Fibroblast of pulmonary artery (primary cell): ENCODE measurements around the gene PIK3R5.
A peak's percentile ranks its signal among the peaks of the same experiment; 100 is the strongest.
"Not testable (repeated sequence)": the region's sequence is repeated elsewhere in the genome, so short reads cannot be mapped to it uniquely, and the experiment has no call there.

Experiments
- DNase-seq: peaks from one replicate; pipeline ENCODE4 v3.0.0-alpha.2; 2010; ENCODE audit warnings: low read depth
- H3K4me3 ChIP-seq: replicated peaks from 2 replicates; pipeline ENCODE4 v1.5.1; 2011; ENCODE audit warnings: low read depth, mild to moderate bottlenecking, control low read depth, low read length, moderate library complexity
- CTCF ChIP-seq: IDR thresholded peaks from 2 replicates; pipeline ENCODE4 v1.5.1; 2011; ENCODE audit warnings: mild to moderate bottlenecking, control low read depth, low read length, inconsistent platforms; ENCODE audit errors: missing control alignments

Gene PIK3R5

GRCh38 chr17:8859804-8860430 lies 105.6 kb downstream of the PIK3R5 start:
- DNase-seq, result no peak
- no peak for TF ChIP-seq CTCF
- no peak overlapping the region for H3K4me3 ChIP-seq

GRCh38 chr17:8859027-8859803 lies 106.3 kb downstream of the PIK3R5 start:
- H3K4me3 ChIP-seq, result no peak overlapping the region
- no peak for DNase-seq
- TF ChIP-seq CTCF, result no peak

GRCh38 chr17:8857919-8858318 lies 107.6 kb downstream of the PIK3R5 start:
- TF ChIP-seq CTCF, result no peak
- no peak overlapping the region for H3K4me3 ChIP-seq
- peak; percentile 44 for DNase-seq

GRCh38 chr17:8856869-8857575 lies 108.5 kb downstream of the PIK3R5 start:
- no peak for TF ChIP-seq CTCF
- no peak for DNase-seq
- H3K4me3 ChIP-seq, result no peak overlapping the region

- not testable (repeated sequence) for H3K4me3 ChIP-seq, DNase-seq
Observed at GRCh38 chr17:8856205-8856603, 109.3 kb downstream of the PIK3R5 start.

- DNase-seq, result no peak
- TF ChIP-seq CTCF, result no peak
- no peak overlapping the region for H3K4me3 ChIP-seq
Observed at GRCh38 chr17:8855477-8856204, 109.9 kb downstream of the PIK3R5 start.

GRCh38 chr17:8851600-8851999 lies 113.9 kb downstream of the PIK3R5 start:
- DNase-seq, result no peak
- TF ChIP-seq CTCF, result no peak
- no peak overlapping the region for H3K4me3 ChIP-seq
